HG03135 (cell line): ENCODE data around the gene TGFB2.

ENCODE experiments used
- ATAC-seq: cut with Tn5 transposase; IDR thresholded peaks from one replicate; pipeline ENCODE4 v1.9.1; 2021; ENCODE audit warnings: mild to moderate bottlenecking, moderate library complexity; ENCODE audit not compliant: unreplicated experiment

Gene TGFB2

GRCh38 chr1:218383681-218384080, 38.5 kb downstream of the TGFB2 start:
- no peak for ATAC-seq

GRCh38 chr1:218384581-218384993, 39.5 kb downstream of the TGFB2 start:
- no peak for ATAC-seq

GRCh38 chr1:218388591-218388990, 43.5 kb downstream of the TGFB2 start:
- no peak for ATAC-seq

- no peak for ATAC-seq
Measured at GRCh38 chr1:218390618-218391017, 45.5 kb downstream of the TGFB2 start.

- no peak for ATAC-seq
Measured at GRCh38 chr1:218392780-218393179, 47.6 kb downstream of the TGFB2 start.

GRCh38 chr1:218394416-218394815, 49.3 kb downstream of the TGFB2 start:
- ATAC-seq = no peak

GRCh38 chr1:218394989-218395388, 49.9 kb downstream of the TGFB2 start:
- ATAC-seq = no peak

GRCh38 chr1:218395916-218396315, 50.8 kb downstream of the TGFB2 start:
- ATAC-seq = no peak

- no peak for ATAC-seq
Measured at GRCh38 chr1:218397752-218398339, 52.7 kb downstream of the TGFB2 start.

- no peak for ATAC-seq
Measured at GRCh38 chr1:218400624-218401023, 55.5 kb downstream of the TGFB2 start.

- no peak for ATAC-seq
Measured at GRCh38 chr1:218401441-218401997, 56.4 kb downstream of the TGFB2 start.

GRCh38 chr1:218401998-218402785, 57.1 kb downstream of the TGFB2 start:
- ATAC-seq = no peak

GRCh38 chr1:218402786-218403120, 57.6 kb downstream of the TGFB2 start:
- ATAC-seq = no peak

- no peak for ATAC-seq
Measured at GRCh38 chr1:218403300-218403699, 58.2 kb downstream of the TGFB2 start.

GRCh38 chr1:218407630-218408029, 62.5 kb downstream of the TGFB2 start:
- no peak for ATAC-seq

- ATAC-seq = no peak
Measured at GRCh38 chr1:218408135-218408534, 63.0 kb downstream of the TGFB2 start.

- ATAC-seq = no peak
Measured at GRCh38 chr1:218408942-218409341, 63.8 kb downstream of the TGFB2 start.

- no peak for ATAC-seq
Measured at GRCh38 chr1:218409946-218410510, 64.9 kb downstream of the TGFB2 start.

- no peak for ATAC-seq
Measured at GRCh38 chr1:218411101-218411500, 66.0 kb downstream of the TGFB2 start.

GRCh38 chr1:218412171-218412570, 67.0 kb downstream of the TGFB2 start:
- no peak for ATAC-seq

GRCh38 chr1:218413179-218413578, 68.0 kb downstream of the TGFB2 start:
- no peak for ATAC-seq
